HFFc6 (cell line): ENCODE results near the gene C4orf50. TPM values are rescaled to one million over a fixed set of nuclear protein-coding genes. Genes with fewer than 3 reads are reported as not detected.

Experiments used
- DNase-seq: peaks from one replicate; pipeline ENCODE4 v3.0.0-alpha.2; 2018
- H3K27ac Mint-ChIP-seq: 2 replicates; pipeline ENCODE4 v1.8.0; 2020; ENCODE audit warnings: mild to moderate bottlenecking, mixed read lengths
- H3K27me3 Mint-ChIP-seq: 2 replicates; pipeline ENCODE4 v1.8.0; 2021; ENCODE audit warnings: mild to moderate bottlenecking, moderate library complexity, mixed read lengths; ENCODE audit not compliant: insufficient read depth
- H3K36me3 Mint-ChIP-seq: 2 replicates; pipeline ENCODE4 v1.8.0; 2021; ENCODE audit warnings: low read depth, mixed read lengths
- H3K4me1 Mint-ChIP-seq: 2 replicates; pipeline ENCODE4 v1.8.0; 2020; ENCODE audit warnings: low read depth, mixed read lengths
- H3K4me3 Mint-ChIP-seq: 2 replicates; pipeline ENCODE4 v1.8.0; 2020; ENCODE audit warnings: mild to moderate bottlenecking, moderate library complexity, mixed read lengths
- H3K9me3 Mint-ChIP-seq: 2 replicates; pipeline ENCODE4 v1.8.0; 2020; ENCODE audit warnings: mild to moderate bottlenecking, mixed read lengths
- CTCF ChIP-seq: fragments of 200-600 bp; sonication (generic); IDR thresholded peaks from 2 replicates; pipeline ENCODE4 v1.5.0; 2021; ENCODE audit warnings: antibody characterized with exemption, mild to moderate bottlenecking
- total RNA-seq, 6 experiments: library from RNA; stranded (reverse); fragmentation: NEBNext Ultra II Directional; extraction: Animal tissue kit (Norgen Biotek cat#: 25700); gene quantifications; 2 replicates in 1 of 6; 3 replicates in 5 of 6; pipeline ENCODE4 v1.2.3, GENCODE V29; 2021

The C4orf50 gene
- total RNA-seq, 6 experiments from 2014 or later, result not detected

GRCh38 chr4:5912614-5913019 is 105.6 kb downstream of the C4orf50 start:
- Mint-ChIP-seq H3K27ac (no peak overlapping the region), H3K36me3 (peaks cover under 1% of the 10 kb centered on the region; the same call in 1 of the 2 replicates), H3K9me3 (peaks cover 59% of the 10 kb centered on the region), H3K4me3 (no peak overlapping the region), H3K27me3 (peaks cover 2% of the 10 kb centered on the region), H3K4me1 (no peaks in the 10 kb centered on the region)
- TF ChIP-seq CTCF, result no peak
- DNase-seq, result no peak

GRCh38 chr4:5908876-5909427 is 109.3 kb downstream of the C4orf50 start:
- Mint-ChIP-seq H3K27me3 (no peaks in the 10 kb centered on the region; the same call in 1 of the 2 replicates), H3K4me1 (no peaks in the 10 kb centered on the region), H3K4me3 (no peak overlapping the region), H3K27ac (no peak overlapping the region), H3K9me3 (peaks cover 64% of the 10 kb centered on the region), H3K36me3 (no peaks in the 10 kb centered on the region)
- TF ChIP-seq CTCF, result no peak
- no peak for DNase-seq

- H3K36me3 Mint-ChIP-seq, result no peaks in the 10 kb centered on the region
- no peak for DNase-seq
- H3K27me3 Mint-ChIP-seq, result no peaks in the 10 kb centered on the region
- no peak overlapping the region for H3K4me3 Mint-ChIP-seq
- H3K27ac Mint-ChIP-seq, result no peak overlapping the region
- H3K4me1 Mint-ChIP-seq, result no peaks in the 10 kb centered on the region
- H3K9me3 Mint-ChIP-seq, result peaks cover 51% of the 10 kb centered on the region
- TF ChIP-seq CTCF, result no peak
Measured at GRCh38 chr4:5906191-5906590, 112.0 kb downstream of the C4orf50 start.

- no peak overlapping the region for H3K4me3 Mint-ChIP-seq
- no peaks in the 10 kb centered on the region for H3K4me1 Mint-ChIP-seq
- no peaks in the 10 kb centered on the region for H3K36me3 Mint-ChIP-seq
- DNase-seq, result no peak
- no peaks in the 10 kb centered on the region for H3K27me3 Mint-ChIP-seq
- no peak for TF ChIP-seq CTCF
- no peak overlapping the region for H3K27ac Mint-ChIP-seq
- peaks cover 48% of the 10 kb centered on the region for H3K9me3 Mint-ChIP-seq
Measured at GRCh38 chr4:5905714-5906113, 112.5 kb downstream of the C4orf50 start.

- no peak overlapping the region for H3K27ac Mint-ChIP-seq
- H3K4me3 Mint-ChIP-seq, result no peak overlapping the region
- no peak for DNase-seq
- no peak for TF ChIP-seq CTCF
- H3K9me3 Mint-ChIP-seq, result peaks cover 21% of the 10 kb centered on the region
- H3K36me3 Mint-ChIP-seq, result no peaks in the 10 kb centered on the region
- H3K4me1 Mint-ChIP-seq, result no peaks in the 10 kb centered on the region
- H3K27me3 Mint-ChIP-seq, result peaks cover 13% of the 10 kb centered on the region
Measured at GRCh38 chr4:5900844-5901243, 117.4 kb downstream of the C4orf50 start.

- H3K27me3 Mint-ChIP-seq, result peaks cover 18% of the 10 kb centered on the region
- H3K27ac Mint-ChIP-seq, result no peak overlapping the region
- H3K36me3 Mint-ChIP-seq, result no peaks in the 10 kb centered on the region
- DNase-seq, result no peak
- H3K4me1 Mint-ChIP-seq, result no peaks in the 10 kb centered on the region
- H3K4me3 Mint-ChIP-seq, result no peak overlapping the region
- no peak for TF ChIP-seq CTCF
- H3K9me3 Mint-ChIP-seq, result peaks cover 16% of the 10 kb centered on the region
Measured at GRCh38 chr4:5899881-5900280, 118.3 kb downstream of the C4orf50 start.
